ENCODE data around the gene CREBBP.
"Not testable (repeated sequence)": the region's sequence is repeated elsewhere in the genome, so short reads cannot be mapped to it uniquely, and the experiment has no call there.

CREBBP gene

DNA sequence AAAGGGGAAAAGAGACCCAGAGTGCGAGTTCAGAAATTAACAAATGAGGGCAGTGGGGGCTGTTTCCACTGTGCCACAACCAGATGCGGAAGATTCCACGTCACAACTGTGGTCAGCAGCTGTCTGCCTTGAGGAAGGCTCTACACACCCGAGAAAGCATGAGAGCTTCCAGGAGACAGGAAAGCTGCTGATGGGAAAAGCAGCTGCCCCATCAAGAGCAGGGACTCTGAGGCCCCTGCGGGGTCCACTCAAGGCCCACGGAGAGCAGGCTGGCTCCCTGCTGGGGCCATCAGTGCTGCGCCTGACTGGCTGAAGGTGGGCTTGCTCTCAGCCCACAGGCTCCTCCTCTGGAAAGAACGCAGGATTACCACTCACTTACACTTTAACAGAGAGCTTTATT lies 148.3 kb downstream of the CREBBP start:
- DNase-seq, result no peak

DNA sequence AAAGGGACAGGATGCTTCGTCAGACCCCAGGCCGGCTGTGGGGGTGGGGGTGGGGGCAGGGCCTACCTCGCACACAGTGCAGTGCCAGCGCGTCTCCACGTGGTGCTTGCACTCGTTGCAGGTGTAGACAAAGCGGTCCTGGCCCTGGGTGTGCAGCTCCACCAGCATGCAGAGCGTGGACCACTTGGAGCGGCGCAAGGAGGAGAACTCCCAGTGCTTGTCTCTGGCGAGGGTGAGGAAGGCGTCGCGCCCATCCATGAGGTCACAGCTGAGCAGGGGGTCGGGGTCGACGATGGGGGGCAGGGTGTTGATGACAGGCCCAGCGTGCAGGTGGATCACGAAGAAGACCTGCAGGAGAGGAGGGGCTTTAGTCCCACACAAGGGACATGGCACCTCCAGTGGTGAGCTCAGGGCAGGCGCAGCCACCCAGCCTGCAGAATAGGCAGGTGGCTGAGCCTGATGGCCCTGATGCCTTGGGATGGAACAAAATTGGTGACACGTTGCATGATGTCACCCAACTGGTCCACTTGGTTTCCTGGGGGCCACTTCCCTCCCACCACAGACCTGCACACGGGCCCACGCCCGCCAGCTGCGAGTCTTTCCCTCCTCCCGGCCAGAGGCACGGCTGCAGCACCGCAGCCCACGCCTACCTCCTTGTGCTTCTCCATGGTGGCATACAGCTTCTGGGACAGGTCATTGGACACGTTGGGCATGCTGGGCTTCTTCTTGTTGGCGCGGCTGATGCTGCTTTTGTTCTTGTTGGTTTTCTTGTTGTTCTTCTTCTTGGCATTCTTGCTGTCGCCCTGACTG lies 149.2 kb downstream of the CREBBP start:
- DNase-seq, result no peak

DNA sequence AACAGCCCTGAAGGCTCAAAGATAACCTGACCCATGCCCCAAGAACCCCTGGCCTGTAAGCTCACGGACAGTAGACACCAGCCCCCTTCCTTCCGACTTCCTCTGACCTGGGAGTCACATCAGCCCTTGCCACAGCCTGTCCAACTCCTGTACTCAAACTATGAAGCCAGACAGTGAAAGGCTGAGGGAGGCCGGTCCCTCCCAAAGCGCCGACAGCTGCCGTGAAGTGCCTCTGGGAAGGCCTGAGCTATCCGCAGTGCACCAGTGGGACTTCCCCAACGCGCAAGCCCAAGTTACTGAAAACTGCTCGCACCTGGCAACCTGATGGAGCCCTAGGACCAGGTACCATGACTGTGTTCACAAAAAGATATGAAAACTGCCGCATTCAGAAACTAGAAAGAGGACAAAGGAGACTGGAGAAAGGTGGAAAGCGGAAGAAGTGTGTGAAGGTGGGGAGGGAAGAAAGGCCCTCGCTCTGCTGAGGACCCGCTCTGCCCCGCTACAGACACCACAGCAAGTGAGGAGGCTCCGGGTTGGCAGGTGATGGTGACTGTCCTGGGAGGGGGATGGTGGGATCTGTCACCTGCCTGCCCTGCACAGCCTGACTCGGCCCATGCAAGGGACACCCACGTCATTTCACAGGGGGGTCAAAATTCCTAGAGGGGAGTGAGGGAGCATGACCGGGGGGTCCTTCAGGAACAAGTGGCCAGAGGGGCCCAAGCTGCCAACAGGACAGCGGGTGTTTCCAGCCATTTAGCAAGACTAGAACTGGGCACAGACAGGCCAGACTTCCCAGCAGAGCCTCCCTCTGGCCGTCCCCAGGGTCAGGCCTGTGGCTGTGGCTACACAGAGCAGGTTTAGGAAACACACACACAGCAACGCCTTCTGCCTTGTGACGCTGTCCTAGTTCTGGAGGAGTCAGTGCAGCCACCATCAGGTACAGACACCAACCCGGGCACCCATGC lies 150.1 kb downstream of the CREBBP start:
- no peak for DNase-seq

DNA sequence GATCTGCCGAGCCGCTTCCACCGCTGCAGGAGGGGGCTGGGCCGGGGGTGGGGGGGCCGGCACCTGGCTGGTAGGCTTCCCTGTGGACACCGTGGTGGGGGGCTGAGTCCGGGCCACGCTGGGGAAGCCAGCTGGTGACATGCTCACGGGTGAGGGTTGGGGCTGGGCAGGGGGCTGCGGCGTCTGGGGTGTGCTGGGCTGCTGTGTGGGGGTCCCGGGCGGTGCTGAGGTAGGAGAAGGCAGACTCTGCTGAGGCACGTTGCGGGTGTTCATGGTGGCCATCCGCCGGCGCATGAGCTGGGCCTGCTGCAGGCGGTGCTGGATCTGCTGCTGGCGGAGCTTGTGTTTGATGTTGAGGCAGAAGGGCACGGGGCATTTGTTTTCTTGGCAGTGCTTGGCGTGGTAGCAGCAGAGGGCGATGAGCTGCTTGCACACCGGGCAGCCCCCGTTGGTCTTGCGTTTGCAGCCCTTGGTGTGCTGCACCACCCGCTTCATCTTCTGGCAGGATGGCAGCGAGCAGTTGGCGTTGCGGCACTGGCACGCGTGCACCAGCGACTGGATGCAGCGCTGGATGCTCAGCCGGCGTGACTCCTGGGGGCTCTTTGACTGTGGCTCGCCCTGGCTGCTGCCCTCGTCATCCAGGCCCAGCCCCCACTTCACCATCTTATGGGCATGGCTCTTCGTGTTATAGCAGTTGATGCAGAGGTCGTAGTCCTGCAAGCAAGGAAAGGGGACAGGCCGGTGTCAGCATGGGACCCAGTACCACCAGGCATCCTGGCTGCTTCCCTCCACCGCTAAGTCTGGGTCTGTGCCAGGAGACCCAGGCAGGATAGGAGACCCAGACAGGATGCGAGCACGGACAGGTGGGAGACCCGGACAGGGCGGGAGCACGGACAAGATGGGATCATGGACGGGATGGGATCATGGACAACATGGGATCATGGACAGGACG lies 151.1 kb downstream of the CREBBP start:
- DNase-seq, result no peak

DNA sequence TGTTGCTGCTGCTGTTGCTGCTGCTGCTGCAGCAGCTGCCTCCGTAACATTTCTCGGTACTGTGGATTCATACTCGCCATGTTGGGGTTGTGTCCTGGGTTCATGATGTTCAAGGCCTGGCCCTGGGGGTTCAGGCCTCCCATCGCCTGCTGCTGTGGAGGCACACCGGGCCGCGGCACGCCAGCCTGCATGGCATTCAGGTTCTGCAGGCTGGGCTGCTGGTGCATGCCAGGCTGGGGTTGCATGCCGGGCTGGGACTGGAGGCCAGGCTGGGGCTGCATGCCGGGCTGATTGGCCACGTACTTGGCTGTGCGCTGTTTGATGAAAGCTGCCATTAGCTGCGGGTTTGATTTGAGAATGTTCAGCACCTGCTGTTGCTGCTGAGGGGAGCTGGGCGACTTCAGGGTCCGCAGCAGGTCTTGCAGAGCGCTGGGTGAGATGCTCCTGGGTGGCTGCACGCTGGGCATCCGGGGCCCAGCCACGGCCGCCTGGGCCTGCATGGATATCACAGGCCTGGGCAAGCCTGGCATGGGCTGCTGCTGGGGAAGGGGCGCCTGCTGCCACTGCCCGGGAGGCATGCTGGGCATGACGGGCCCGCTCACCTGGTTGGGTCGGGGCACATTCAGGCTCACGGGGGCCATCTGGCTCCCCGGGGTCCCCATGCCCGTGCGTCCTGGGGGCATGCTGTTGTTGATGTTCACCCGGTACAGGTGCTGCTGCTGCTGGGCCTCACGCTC lies 151.9 kb downstream of the CREBBP start:
- DNase-seq, result no peak

DNA sequence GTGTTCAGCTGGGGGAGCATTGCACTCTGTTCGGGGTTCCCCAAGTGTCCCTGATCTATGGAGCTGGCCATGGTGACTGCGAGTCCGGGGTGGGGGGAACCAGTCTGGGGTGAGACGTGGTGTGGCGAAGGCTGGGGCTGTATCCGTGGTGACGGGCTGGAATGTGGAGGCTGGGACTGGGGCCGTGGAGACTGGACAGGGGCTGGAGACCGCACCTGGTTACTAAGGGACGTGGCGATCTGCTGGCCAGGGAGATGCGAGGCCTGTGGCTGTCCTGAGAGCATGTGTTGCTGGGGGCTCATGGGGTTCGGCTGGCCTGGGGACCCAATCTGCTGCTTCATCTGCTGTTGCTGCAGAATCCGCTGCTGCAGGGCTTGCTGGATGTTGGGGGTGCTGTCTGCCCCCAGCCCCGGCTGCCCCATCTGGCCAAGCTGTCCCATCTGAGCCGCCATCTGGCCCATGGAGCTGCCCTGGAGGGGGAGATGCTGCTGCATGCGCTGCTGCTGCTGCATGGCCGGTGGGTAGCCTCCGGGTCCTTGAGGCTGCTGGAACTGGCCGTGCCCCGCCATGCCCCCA lies 152.6 kb downstream of the CREBBP start:
- DNase-seq, result no peak

DNA sequence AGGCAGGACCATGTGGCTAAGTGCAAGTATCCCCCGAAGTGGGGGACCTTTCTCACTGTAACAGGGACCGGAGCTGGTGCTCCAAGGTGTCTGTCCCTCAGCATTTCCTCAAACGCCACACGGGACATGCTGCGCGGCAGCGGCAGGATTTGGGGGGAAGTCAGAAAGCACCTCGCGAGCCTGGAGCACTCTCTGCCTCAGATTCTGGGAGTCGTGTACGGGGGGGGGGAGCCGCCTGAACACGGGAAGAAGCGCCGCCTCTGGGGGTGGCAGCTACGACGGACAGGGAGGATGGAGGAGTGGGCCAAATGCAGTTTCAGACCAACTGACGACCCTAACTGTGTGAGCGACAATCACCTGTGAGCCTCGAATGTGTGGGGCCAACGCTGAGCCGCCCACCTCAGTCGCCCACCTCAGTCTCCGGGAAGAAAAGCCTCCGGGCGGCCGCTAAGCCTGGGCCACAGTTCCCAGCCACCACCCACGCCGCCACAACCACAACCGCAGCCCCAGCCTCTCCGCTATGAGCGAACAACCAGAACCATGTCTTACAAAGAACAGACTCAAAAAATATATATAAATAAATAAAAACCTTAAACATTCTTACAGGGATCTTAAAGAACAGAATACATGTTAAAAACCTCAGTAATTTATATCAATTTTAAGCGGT lies 154.4 kb downstream of the CREBBP start:
- DNase-seq, result no peak

DNA sequence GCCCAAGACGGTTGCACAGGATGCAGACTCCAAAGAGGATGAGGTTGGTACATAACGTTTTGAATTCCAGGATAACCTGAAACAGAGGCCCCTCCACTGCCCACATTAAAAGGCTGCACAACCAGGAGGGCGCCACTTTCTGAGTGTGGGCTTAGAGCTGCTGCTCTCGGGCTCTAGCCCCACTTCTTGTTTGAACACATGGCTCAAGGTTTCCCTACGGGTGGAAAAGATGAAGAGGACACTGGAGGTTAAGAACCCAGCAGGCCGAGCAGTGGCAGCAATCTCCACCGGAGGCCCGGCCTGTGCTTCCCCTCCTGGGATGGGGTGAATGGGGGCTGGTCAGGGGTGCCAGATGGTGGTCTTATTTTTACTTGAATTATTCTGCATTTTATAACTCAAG lies 155.2 kb downstream of the CREBBP start:
- DNase-seq, result no peak

DNA sequence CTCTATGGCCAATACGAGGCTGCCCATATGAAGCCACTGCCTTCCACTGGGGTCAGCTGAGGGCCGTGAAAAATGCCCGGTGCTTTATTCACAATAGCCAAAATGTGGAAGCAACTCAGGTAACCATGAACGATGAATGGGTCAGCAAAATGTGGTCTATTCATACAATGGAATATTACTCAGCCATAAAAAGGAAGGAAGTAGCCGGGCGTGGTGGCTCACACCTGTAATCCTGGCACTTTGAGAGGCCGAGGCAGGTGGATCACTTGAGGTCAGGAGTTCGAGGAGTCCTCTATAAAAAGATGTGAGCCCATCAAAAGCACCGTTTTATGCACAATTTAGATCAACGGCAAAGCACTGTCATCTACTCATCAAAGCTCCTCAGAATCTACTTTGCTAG lies 158.0 kb downstream of the CREBBP start:
- DNase-seq, result no peak

DNA sequence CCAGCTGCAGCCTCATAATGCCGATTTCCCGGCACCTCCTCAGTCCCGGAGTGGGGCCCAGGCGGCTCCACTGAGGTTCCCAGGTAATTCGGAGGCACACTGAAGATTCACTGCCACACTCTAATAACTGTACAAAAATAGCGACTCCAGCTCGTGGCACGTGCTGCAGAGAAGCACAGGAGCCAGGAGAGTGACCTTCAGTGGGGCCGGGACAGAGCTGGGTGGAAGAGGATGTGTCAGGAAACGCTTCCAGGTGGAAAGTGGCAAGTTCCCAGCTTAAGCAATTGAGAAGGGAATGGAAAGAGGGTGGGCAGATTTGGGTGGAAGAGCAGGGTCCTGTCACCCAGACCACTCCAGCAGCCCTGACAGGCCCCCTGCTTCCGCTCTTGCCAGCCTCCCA lies 160.1 kb downstream of the CREBBP start:
- DNase-seq, result no peak

DNA sequence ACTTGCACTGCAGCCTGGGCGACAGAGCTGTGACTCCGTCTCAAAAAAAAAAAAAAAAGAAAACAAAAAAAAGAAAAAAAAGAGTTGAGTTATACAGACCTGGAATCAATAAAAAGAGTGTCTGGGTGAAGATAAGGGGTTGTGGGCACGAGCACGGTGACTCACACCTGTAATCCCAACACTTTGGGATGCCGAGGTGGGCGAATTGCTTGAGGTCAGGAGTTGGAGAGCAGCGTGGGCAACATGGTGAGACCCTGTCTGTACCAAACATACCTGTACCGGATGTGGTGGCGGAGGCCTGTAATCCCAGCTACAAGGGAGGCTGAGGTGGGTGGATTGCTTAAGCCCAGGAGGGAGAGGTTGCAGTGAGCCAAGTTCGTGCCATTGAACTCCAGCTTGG lies 161.9 kb downstream of the CREBBP start:
- no peak for DNase-seq

DNA sequence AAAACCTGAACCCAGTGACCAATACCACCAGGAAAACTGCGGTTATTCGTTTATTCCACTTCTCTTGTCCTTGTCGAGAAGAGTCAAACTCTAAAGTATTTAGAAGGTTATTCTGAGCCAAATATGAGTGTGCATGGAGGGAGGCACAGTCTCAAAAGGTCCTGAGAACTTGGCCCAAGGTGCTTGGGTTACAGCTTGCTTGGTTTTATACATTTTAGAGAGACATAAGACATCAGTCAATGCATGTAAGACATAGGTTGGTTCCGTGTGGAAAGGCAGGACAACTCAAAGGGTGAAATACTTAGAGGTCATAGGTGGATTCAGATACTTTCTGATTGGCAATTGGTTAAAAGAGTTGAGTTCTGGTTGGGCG lies 162.5 kb downstream of the CREBBP start:
- DNase-seq, result no peak

DNA sequence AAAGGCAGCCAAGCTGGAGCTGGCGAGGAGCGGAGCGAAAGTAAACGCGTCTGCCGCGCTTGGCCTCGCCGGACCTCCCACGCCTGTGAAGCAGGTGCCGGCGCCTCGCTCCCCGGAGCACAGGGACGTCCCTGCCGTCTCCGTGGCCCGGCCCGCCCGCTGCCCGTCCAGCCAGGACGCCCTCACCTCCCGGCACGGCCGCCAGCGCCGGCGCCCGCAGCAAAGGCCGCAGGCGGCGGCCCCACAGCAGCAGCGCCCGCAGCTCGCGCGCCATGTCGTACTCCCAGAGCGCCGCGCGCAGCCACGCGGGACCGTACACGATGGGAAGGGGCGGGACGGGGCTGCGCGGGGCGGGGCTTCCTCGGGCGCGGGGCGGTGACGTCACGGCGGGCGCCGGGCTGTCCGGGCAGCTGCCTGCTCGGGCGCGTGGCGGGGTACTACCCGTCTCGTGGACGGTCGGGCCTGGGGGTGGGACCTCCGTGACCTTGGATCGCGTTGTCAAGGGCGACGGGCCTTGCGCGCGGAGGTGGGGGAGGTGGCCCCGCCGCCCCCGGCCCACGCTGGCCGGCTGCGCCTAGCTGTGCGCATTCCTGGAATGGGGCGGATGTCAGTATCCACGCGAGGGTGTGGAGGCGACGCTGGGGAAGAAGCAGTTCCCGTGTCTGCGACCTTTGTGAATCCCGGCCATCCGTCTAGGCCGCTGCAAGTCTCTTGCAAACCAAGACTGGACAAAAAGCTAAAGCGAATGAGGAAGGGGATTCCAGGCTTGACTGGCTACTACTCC lies 163.1 kb downstream of the CREBBP start, which contains the start of gene TRAP1:
TSS of gene TRAP1 (minus strand) at position 290 of the 784 bp plus-strand sequence. CDS start at position 274, 16 bp downstream.
- peak; percentile 78 to 90 (median 87) for DNase-seq

DNA sequence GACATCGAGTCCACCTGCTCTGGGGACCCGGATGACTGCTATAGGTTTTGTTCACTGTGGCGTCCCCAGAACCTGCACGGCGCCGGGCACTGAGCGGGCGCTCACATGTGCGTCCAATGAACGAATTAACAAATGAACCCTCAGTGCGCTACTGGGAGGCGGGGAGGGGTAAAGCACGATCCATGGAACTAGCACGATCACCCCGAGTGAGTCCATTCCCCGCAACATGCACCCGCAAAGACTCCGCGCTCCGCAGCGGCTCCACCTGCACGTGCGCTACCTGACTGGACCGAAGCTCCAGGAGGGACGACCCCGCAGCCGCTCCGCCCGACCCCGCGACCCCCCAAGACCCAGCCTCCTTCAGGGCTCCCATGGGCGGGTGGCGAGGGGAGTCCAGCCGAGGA lies 163.7 kb downstream of the CREBBP start:
- peak in 2 of 5 experiments; percentile 12 to 66 for DNase-seq

DNA sequence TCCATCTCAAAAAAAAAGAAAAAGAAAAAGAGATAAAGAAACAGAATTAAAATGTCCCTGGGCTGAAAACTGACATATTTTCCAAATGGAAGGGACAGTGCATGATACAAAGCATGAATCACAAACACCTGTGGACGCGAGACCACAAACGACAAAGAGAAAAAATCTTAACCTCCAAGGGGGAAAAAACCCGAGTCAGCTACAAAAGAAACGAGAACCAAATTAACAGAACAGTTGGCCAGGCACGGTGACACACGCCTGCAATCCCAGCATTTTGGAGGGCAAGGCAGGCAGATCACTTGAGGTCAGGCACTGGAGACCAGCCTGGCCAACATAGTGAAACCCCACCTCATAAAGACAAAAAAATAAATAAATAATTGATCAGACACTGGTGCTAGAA lies 165.1 kb downstream of the CREBBP start:
- DNase-seq, result no peak

DNA sequence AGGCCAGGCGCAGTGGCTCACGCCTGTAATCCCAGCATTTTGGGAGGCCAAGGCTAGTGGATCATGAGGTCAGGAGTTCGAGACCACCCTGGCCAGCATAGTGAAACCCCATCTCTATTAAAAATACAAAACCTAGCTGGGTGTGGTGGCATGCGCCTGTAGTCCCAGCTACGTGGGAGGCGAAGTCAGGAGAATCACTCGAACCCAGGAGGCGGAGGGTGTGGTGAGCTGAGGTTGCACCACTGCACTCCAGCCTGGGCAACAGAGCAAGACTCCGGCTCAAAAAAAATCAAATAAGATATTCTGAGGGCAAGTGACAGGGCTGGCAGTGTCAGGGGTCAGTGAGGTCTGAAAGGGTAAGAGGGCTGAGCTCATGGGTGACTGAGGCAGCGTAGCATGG lies 166.1 kb downstream of the CREBBP start:
- not testable (repeated sequence) for DNase-seq

DNA sequence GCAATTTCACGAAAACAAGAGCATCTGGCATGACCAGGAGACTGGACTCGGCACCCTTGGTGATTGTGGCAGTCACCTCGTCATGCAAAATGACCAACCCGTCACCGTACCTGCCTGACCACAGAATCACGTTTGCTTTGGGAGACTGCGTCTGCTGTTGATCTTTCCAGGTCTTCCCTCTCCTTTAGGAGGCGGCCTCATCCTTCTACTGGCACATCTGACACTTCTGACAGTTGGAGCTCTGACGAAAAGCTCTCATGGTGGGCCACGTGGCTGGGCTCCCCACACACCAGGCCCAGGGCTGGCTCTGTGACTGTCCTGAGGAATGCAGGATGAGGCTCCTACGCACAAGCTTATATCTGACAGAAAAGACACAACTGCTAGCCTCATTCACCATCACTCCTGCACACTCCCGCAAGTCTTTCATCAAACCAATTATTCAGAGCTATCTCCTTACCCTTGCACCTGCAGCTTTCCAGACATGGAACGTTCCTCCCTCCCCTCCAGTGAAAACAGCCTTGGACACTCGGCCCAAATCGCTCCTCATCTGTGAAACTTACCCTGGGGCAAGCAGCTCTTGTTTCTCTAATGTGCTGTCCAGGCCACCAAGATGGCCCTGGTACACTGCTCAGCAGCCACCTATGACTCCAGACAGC lies 166.8 kb downstream of the CREBBP start:
- no peak for DNase-seq

DNA sequence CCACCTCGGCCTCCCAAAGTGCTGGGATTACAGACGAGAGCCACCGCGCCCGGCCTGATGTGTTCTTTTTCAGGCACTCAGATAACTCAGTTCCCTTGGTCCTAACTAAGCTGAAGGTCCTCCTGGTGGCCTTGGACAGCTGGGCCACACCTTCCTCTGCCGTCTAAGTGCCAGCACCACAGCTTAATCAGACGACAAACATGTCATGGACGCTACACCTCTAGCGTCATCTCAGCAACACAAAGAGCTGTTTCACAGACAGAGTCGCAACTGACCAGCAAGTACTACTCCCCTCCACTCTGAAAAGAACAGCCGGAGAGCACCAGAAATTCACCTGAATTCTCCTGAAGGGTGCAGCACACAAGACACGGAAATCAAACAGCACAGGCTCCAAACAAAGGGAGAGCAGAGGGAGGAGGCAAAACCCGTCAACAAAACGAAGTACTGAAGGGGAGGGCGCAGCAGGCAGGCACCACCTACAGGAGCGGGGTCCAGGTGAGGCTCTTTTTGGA lies 167.6 kb downstream of the CREBBP start:
- no peak for DNase-seq

Measured in T-helper 2 cell (primary cell).